ENCODE measurements around the gene ZNF862. TPM values are rescaled to one million over a fixed set of nuclear protein-coding genes. Genes with fewer than 3 reads are reported as not detected.

ZNF862 gene
- total and polyA plus RNA-seq, 2 of the 13 experiments (the other 11 are each of a cell fraction or from before 2014, with no cell fraction given), result 0.89 to 2.0 TPM

DNA sequence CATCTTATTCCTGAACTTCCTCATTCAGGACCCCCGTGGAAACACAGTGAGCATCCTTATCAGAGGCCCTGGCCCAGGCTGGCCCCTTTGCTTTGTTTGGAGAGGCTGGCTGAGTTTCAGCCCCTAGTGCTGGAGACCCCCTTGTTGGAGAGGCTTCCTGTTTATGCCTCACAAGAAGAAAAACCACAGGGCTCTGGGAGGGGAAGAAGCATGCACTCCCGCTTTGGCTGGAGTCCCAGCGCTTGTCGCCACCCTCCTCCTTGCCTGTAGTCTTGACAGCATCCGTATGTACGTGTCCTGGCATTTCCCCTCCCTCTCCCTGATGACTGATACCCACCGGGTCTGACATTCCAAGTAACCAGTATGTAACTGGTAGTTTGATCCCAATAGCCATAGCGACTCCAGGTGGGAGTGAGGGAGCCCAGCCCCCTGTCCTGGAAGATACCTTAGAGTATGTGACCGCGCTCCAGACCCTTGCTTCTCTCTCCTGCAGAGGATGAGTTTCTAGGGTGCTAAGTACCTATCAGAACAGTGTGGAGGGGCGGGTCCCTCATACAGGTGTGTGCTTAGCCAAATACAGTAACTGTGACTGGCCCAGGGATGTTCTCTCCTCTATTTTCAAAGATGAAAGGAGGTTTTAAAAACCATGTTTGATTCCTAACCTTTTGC lies 28.7 kb downstream of the ZNF862 start:
- no peak overlapping the region for H3K4me2 ChIP-seq (ENCODE audit: low read depth, low read length)
- H3K36me3 ChIP-seq (replicated peaks in 1 of 2; ENCODE audit: control insufficient read depth in 1 of 2, insufficient read depth in 2 of 2, low read length in 2 of 2), result no peaks in the 10 kb centered on the region
- H3K27me3 ChIP-seq (ENCODE audit: control insufficient read depth in 1 of 2, insufficient read depth in 2 of 2, low read length in 2 of 2), result peaks cover 0 to 7% of the 10 kb centered on the region in 2 experiments; a peak in 1 of 5 replicates
- H4K20me1 ChIP-seq (ENCODE audit: insufficient read depth, low read length), result no peaks in the 10 kb centered on the region
- no peak overlapping the region for H3K4me3 ChIP-seq (replicated peaks in 1 of 3; ENCODE audit: insufficient read depth in 1 of 3, low read depth in 2 of 3, low read length in 3 of 3)
- WGBS (ENCODE audit: low lambda C conversion rate), result 70% methylated on average over 8 of the region's 11 CpGs
- no TSS peak for BruUV-seq (replicated peaks)
- H3K9me3 ChIP-seq (ENCODE audit: low read length), result no peaks in the 10 kb centered on the region
- CTCF ChIA-PET (ENCODE audit: low intra/inter-chr PET ratio, low total read pairs), result no interaction called here
- no peak for DNase-seq (ENCODE audit: low spot score)
- TF ChIP-seq, protein P1, sequence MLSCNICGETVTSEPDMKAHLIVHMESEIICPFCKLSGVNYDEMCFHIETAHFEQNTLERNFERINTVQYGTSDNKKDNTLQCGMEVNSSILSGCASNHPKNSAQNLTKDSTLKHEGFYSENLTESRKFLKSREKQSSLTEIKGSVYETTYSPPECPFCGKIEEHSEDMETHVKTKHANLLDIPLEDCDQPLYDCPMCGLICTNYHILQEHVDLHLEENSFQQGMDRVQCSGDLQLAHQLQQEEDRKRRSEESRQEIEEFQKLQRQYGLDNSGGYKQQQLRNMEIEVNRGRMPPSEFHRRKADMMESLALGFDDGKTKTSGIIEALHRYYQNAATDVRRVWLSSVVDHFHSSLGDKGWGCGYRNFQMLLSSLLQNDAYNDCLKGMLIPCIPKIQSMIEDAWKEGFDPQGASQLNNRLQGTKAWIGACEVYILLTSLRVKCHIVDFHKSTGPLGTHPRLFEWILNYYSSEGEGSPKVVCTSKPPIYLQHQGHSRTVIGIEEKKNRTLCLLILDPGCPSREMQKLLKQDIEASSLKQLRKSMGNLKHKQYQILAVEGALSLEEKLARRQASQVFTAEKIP (CRISPR knock-in tag; IDR thresholded peaks at IDR 0.05; ENCODE audit: borderline replicate concordance), result no peak
- TF ChIP-seq, protein P2, sequence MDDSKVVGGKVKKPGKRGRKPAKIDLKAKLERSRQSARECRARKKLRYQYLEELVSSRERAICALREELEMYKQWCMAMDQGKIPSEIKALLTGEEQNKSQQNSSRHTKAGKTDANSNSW (CRISPR knock-in tag; IDR thresholded peaks at IDR 0.05; ENCODE audit: borderline replicate concordance), result no peak
- TF ChIP-seq, protein P3, sequence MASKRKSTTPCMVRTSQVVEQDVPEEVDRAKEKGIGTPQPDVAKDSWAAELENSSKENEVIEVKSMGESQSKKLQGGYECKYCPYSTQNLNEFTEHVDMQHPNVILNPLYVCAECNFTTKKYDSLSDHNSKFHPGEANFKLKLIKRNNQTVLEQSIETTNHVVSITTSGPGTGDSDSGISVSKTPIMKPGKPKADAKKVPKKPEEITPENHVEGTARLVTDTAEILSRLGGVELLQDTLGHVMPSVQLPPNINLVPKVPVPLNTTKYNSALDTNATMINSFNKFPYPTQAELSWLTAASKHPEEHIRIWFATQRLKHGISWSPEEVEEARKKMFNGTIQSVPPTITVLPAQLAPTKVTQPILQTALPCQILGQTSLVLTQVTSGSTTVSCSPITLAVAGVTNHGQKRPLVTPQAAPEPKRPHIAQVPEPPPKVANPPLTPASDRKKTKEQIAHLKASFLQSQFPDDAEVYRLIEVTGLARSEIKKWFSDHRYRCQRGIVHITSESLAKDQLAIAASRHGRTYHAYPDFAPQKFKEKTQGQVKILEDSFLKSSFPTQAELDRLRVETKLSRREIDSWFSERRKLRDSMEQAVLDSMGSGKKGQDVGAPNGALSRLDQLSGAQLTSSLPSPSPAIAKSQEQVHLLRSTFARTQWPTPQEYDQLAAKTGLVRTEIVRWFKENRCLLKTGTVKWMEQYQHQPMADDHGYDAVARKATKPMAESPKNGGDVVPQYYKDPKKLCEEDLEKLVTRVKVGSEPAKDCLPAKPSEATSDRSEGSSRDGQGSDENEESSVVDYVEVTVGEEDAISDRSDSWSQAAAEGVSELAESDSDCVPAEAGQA (IDR thresholded peaks at IDR 0.05; ENCODE audit: low read depth), result no peak
- TF ChIP-seq, protein P3 (CRISPR knock-in tag; IDR thresholded peaks at IDR 0.05; ENCODE audit: borderline replicate concordance), result no peak
- TF ChIP-seq TSC22D2 (CRISPR knock-in tag; IDR thresholded peaks at IDR 0.05; ENCODE audit: borderline replicate concordance), result no peak
- TF ChIP-seq ZNF143 (CRISPR knock-in tag; IDR thresholded peaks at IDR 0.05), result no peak
- TF ChIP-seq ZNF577 (CRISPR knock-in tag; IDR thresholded peaks at IDR 0.05; ENCODE audit: borderline replicate concordance, low read depth), result no peak
- TF ChIP-seq ZNF562 (CRISPR knock-in tag; IDR thresholded peaks at IDR 0.05; ENCODE audit: borderline replicate concordance), result no peak
- TF ChIP-seq, protein P4, sequence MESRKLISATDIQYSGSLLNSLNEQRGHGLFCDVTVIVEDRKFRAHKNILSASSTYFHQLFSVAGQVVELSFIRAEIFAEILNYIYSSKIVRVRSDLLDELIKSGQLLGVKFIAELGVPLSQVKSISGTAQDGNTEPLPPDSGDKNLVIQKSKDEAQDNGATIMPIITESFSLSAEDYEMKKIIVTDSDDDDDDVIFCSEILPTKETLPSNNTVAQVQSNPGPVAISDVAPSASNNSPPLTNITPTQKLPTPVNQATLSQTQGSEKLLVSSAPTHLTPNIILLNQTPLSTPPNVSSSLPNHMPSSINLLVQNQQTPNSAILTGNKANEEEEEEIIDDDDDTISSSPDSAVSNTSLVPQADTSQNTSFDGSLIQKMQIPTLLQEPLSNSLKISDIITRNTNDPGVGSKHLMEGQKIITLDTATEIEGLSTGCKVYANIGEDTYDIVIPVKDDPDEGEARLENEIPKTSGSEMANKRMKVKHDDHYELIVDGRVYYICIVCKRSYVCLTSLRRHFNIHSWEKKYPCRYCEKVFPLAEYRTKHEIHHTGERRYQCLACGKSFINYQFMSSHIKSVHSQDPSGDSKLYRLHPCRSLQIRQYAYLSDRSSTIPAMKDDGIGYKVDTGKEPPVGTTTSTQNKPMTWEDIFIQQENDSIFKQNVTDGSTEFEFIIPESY (CRISPR knock-in tag; IDR thresholded peaks at IDR 0.05), result no peak
- in situ Hi-C loops (cut with HindIII; ENCODE audit: extremely low pct_ligation_motif_present, low pct_unique_long_range_greater_than_20kb), result loop anchor here (25.0 kb wide), 1 partner anchor 170 kb away; no protein-coding TSS in a partner anchor
- no peak for FAIRE-seq
- intact Hi-C loops (cut with micrococcal nuclease; ENCODE audit: unreplicated experiment), result no loop called here
- H2AFZ ChIP-seq (ENCODE audit: low read length), result no peak overlapping the region
- POLR2A ChIA-PET, result no interaction called here
- no peak for ATAC-seq
- no peak overlapping the region for H3K9ac ChIP-seq (ENCODE audit: insufficient read depth, low read depth, low read length)
- no peaks in the 10 kb centered on the region for H3K4me1 ChIP-seq (ENCODE audit: insufficient read depth, low read length)
- no peak overlapping the region for H3K27ac ChIP-seq (ENCODE audit: extremely low read length, insufficient read depth, low read length)
- no peaks in the 10 kb centered on the region for H3K79me2 ChIP-seq (ENCODE audit: insufficient read depth, low read length)
